Measurements from ENCODE around the gene GRWD1. TPM values are rescaled to one million over a fixed set of nuclear protein-coding genes. Genes with fewer than 3 reads are reported as not detected.

The GRWD1 gene
- total RNA-seq, 2 donors from 2014 or later: 26.2 to 39.7 TPM

GRCh38 chr19:48468772-48469288 is 23.0 kb downstream of the GRWD1 start:
- Histone ChIP-seq H3K36me3 (peaks cover 3 to 20% of the 10 kb centered on the region in 2 donors), H3K4me3 (peak overlapping the region; percentile 96 to 98), H3K4me1 (replicated peaks) (peaks cover 7% of the 10 kb centered on the region), H3K27ac (peak overlapping the region; percentile 98 to 99), H3K27me3 (replicated peaks; ENCODE audit: insufficient read depth) (no peaks in the 10 kb centered on the region), H3K9me3 (no peaks in the 10 kb centered on the region)
- DNase-seq (ENCODE audit: low spot score): peak; percentile 100
- under 1% methylated on average over 36 of the region's 36 CpGs for WGBS
- intact Hi-C loops (cut with DNase I): no loop called here
- TF ChIP-seq POLR2AphosphoS5 (IDR thresholded peaks at IDR 0.05) (peak; percentile 97), POLR2A (IDR thresholded peaks at IDR 0.05) (no peak), CTCF (IDR thresholded peaks at IDR 0.05) (peak in 1 of 4 experiments; percentile 33)

GRCh38 chr19:48469289-48469881 is 23.6 kb downstream of the GRWD1 start, which contains the start of gene CYTH2:
Gene CYTH2, plus strand, starts transcription at chr19:48469369. Its CDS starts 139 bp downstream, at chr19:48469508.
- Histone ChIP-seq H3K4me3 (peak within 1 kb of the TSS; percentile 96 to 98), H3K27me3 (replicated peaks; ENCODE audit: insufficient read depth) (no peaks in the 10 kb centered on the region), H3K4me1 (replicated peaks) (peaks cover 7% of the 10 kb centered on the region), H3K36me3 (peaks cover 6 to 26% of the 10 kb centered on the region in 2 donors), H3K27ac (peak within 1 kb of the TSS; percentile 98 to 99), H3K9me3 (no peaks in the 10 kb centered on the region)
- TF ChIP-seq POLR2AphosphoS5 (IDR thresholded peaks at IDR 0.05) (no peak), POLR2A (IDR thresholded peaks at IDR 0.05) (peak; percentile 93), CTCF (IDR thresholded peaks at IDR 0.05) (no peak)
- DNase-seq (ENCODE audit: low spot score): peak; percentile 84
- intact Hi-C loops (cut with DNase I): no loop called here
- under 1% methylated on average over 66 of the region's 66 CpGs for WGBS

GRCh38 chr19:48469934-48470680 is 24.3 kb downstream of the GRWD1 start:
- intact Hi-C loops (cut with DNase I): no loop called here
- peak overlapping the region; percentile 96 to 98 for H3K4me3 ChIP-seq
- TF ChIP-seq CTCF (IDR thresholded peaks at IDR 0.05) (no peak), POLR2A (IDR thresholded peaks at IDR 0.05) (no peak), POLR2AphosphoS5 (IDR thresholded peaks at IDR 0.05) (no peak)
- no peaks in the 10 kb centered on the region for H3K9me3 ChIP-seq
- H3K36me3 ChIP-seq: peaks cover 11 to 33% of the 10 kb centered on the region in 2 donors
- no peak for DNase-seq (ENCODE audit: low spot score)
- no peaks in the 10 kb centered on the region for H3K27me3 ChIP-seq (replicated peaks; ENCODE audit: insufficient read depth)
- peak overlapping the region; percentile 98 to 99 for H3K27ac ChIP-seq
- WGBS: 30% methylated on average over 20 of the region's 20 CpGs
- peaks cover 7% of the 10 kb centered on the region for H3K4me1 ChIP-seq (replicated peaks)

GRCh38 chr19:48470856-48471255 is 25.1 kb downstream of the GRWD1 start:
- peaks cover 11 to 40% of the 10 kb centered on the region in 2 donors for H3K36me3 ChIP-seq

More at GRCh38 chr19:48470856-48471255, 25.1 kb downstream of the GRWD1 start:
- Histone ChIP-seq H3K4me3 (no peak overlapping the region), H3K4me1 (replicated peaks) (peaks cover 7% of the 10 kb centered on the region), H3K27me3 (replicated peaks; ENCODE audit: insufficient read depth) (no peaks in the 10 kb centered on the region), H3K27ac (no peak overlapping the region), H3K9me3 (no peaks in the 10 kb centered on the region)
- intact Hi-C loops (cut with DNase I): no loop called here
- 89% methylated on average over 10 of the region's 10 CpGs for WGBS
- no peak for DNase-seq (ENCODE audit: low spot score)
- no peak for TF ChIP-seq POLR2A (IDR thresholded peaks at IDR 0.05)
- no peak for TF ChIP-seq CTCF (IDR thresholded peaks at IDR 0.05)
- no peak for TF ChIP-seq POLR2AphosphoS5 (IDR thresholded peaks at IDR 0.05)
